HG02840 (cell line): ENCODE data around the gene KCNC3.

Experiments
- ATAC-seq: cut with Tn5 transposase; IDR thresholded peaks from one replicate; pipeline ENCODE4 v1.9.1; 2021; ENCODE audit warnings: mild to moderate bottlenecking, moderate library complexity, moderate number of reproducible peaks; ENCODE audit not compliant: unreplicated experiment, low FRiP score

Gene KCNC3

GRCh38 chr19:50328224-50328872 lies 829 bp downstream of the KCNC3 start:
- ATAC-seq: no peak

- no peak for ATAC-seq
Observed at GRCh38 chr19:50327461-50328223, 1.5 kb downstream of the KCNC3 start.

GRCh38 chr19:50327013-50327412 lies 2.2 kb downstream of the KCNC3 start:
- no peak for ATAC-seq

- no peak for ATAC-seq
Observed at GRCh38 chr19:50326101-50326664, 3.0 kb downstream of the KCNC3 start.

- ATAC-seq: no peak
Observed at GRCh38 chr19:50325310-50326100, 3.7 kb downstream of the KCNC3 start.

- no peak for ATAC-seq
Observed at GRCh38 chr19:50324331-50324730, 4.8 kb downstream of the KCNC3 start.

GRCh38 chr19:50323782-50324133 lies 5.4 kb downstream of the KCNC3 start:
- no peak for ATAC-seq

- no peak for ATAC-seq
Observed at GRCh38 chr19:50322931-50323781, 6.0 kb downstream of the KCNC3 start.

GRCh38 chr19:50322234-50322633 lies 6.9 kb downstream of the KCNC3 start:
- ATAC-seq: no peak

- no peak for ATAC-seq
Observed at GRCh38 chr19:50321831-50322230, 7.3 kb downstream of the KCNC3 start.

- ATAC-seq: no peak
Observed at GRCh38 chr19:50320596-50320995, 8.6 kb downstream of the KCNC3 start.

GRCh38 chr19:50320051-50320450 lies 9.1 kb downstream of the KCNC3 start:
- no peak for ATAC-seq

- no peak for ATAC-seq
Observed at GRCh38 chr19:50319156-50319555, 10.0 kb downstream of the KCNC3 start.

- no peak for ATAC-seq
Observed at GRCh38 chr19:50318438-50318837, 10.7 kb downstream of the KCNC3 start.

GRCh38 chr19:50317115-50317514 lies 12.1 kb downstream of the KCNC3 start:
- ATAC-seq: no peak

- no peak for ATAC-seq
Observed at GRCh38 chr19:50315773-50316448, 13.3 kb downstream of the KCNC3 start.

- no peak for ATAC-seq
Observed at GRCh38 chr19:50314724-50315708, 14.2 kb downstream of the KCNC3 start.

- ATAC-seq: no peak
Observed at GRCh38 chr19:50313812-50314536, 15.2 kb downstream of the KCNC3 start.
